Endothelial cell of umbilical vein (primary cell): Measurements from ENCODE around the gene PGA3. TPM values are rescaled to one million over a fixed set of nuclear protein-coding genes. Genes with fewer than 3 reads are reported as not detected.

Source experiments
- BruUV-seq: library from RNA; stranded (reverse); fragments of 400-500 nt; replicated peaks from 2 replicates; lab custom pipeline; 2021; lab: Mats Ljungman, UMichigan
- CTCF ChIA-PET: fragments of 300-600, 350-600 bp; sonication (Branson Sonifier 250); formaldehyde crosslinking; loops from one replicate; lab custom pipeline; 2021; ENCODE audit warnings: antibody characterized with exemption, inconsistent platforms; lab: Charles Lee
- POLR2A ChIA-PET: fragments of 300-600, 350-600 bp; sonication (Branson Sonifier 250); formaldehyde crosslinking; loops from one replicate; lab custom pipeline; 2021; ENCODE audit warnings: antibody characterized with exemption, inconsistent platforms; lab: Charles Lee
- DNase-seq: peaks from one replicate; pipeline ENCODE4 v3.0.0-alpha.2; 2011; ENCODE audit warnings: low read depth, low spot score
- FAIRE-seq: peaks from 2 replicates; lab custom pipeline; 2011; peaks lifted over from hg19 to GRCh38; lab: Jason Lieb, UNC
- H2AFZ ChIP-seq: 2 replicates; pipeline ENCODE4 v1.6.0; 2012; ENCODE audit warnings: low read depth, low read length, control low read depth, inconsistent platforms
- H3K27ac ChIP-seq: 2 replicates; pipeline ENCODE4 v1.5.1; 2011; ENCODE audit warnings: low read depth, mild to moderate bottlenecking, control low read depth, low read length, moderate library complexity; ENCODE audit not compliant: insufficient read depth
- H3K27me3 ChIP-seq, 2 experiments: 2 replicates each; pipeline versions ENCODE4 v1.6.0 to v1.6.1; 2011; ENCODE audit warnings: low read length in 2 of 2, mixed read lengths in 1 of 2; ENCODE audit not compliant: control insufficient read depth in 2 of 2, insufficient read depth in 2 of 2
- H3K36me3 ChIP-seq, 2 experiments: 2 replicates in 1 of 2; 3 replicates in 1 of 2; pipeline ENCODE4 v1.5.1; 2011; ENCODE audit warnings: low read length in 2 of 2, mild to moderate bottlenecking in 1 of 2, moderate library complexity in 1 of 2; ENCODE audit not compliant: control insufficient read depth in 2 of 2, insufficient read depth in 2 of 2; ENCODE audit errors: extremely low read depth in 1 of 2
- H3K4me1 ChIP-seq: 3 replicates; pipeline ENCODE4 v1.5.1; 2011; ENCODE audit warnings: mild to moderate bottlenecking, low read length; ENCODE audit not compliant: control insufficient read depth, insufficient read depth; ENCODE audit errors: extremely low read depth
- H3K4me2 ChIP-seq: 2 replicates; pipeline ENCODE4 v1.6.1; 2011; ENCODE audit warnings: low read length, control low read depth, mixed read lengths; ENCODE audit not compliant: insufficient read depth
- H3K4me3 ChIP-seq, 3 experiments: fragments of 200-600 bp in 1 of 3; sonication (generic), shearing (Covaris generic) in 1 of 3; replicated peaks in 1 of 3; 2 replicates each; pipeline ENCODE4 v1.5.1; 2011 to 2016; ENCODE audit warnings: control low read depth in 3 of 3, low read length in 3 of 3, mild to moderate bottlenecking in 2 of 3, inconsistent platforms in 1 of 3, low read depth in 1 of 3, moderate library complexity in 1 of 3; ENCODE audit not compliant: insufficient read depth in 1 of 3
- H3K79me2 ChIP-seq: 2 replicates; pipeline ENCODE4 v1.6.0; 2012; ENCODE audit warnings: low read length, inconsistent platforms; ENCODE audit not compliant: control insufficient read depth, insufficient read depth
- H3K9ac ChIP-seq: replicated peaks from 2 replicates; pipeline ENCODE3; 2011; ENCODE audit warnings: low read length, control low read depth; ENCODE audit not compliant: insufficient read depth; ENCODE audit errors: extremely low read depth
- H3K9me1 ChIP-seq: replicated peaks from 3 replicates; pipeline ENCODE4 v1.6.0; 2011; ENCODE audit warnings: mild to moderate bottlenecking, low read length; ENCODE audit not compliant: control insufficient read depth, insufficient read depth; ENCODE audit errors: extremely low read depth
- H3K9me3 ChIP-seq: replicated peaks from 2 replicates; pipeline ENCODE4 v1.5.1; 2012; ENCODE audit warnings: low read length, inconsistent platforms; ENCODE audit not compliant: control insufficient read depth, insufficient read depth
- H4K20me1 ChIP-seq: replicated peaks from 2 replicates; pipeline ENCODE3; 2011; ENCODE audit warnings: mild to moderate bottlenecking, low read length; ENCODE audit not compliant: control insufficient read depth, insufficient read depth; ENCODE audit errors: extremely low read depth
- CTCF ChIP-seq, 2 donors: IDR thresholded peaks; 1 replicate in 1 of 2; 2 replicates in 1 of 2; pipeline ENCODE4 v1.5.1; 2011; ENCODE audit warnings: low read length in 2 of 2, mild to moderate bottlenecking in 2 of 2, moderate library complexity in 2 of 2, control low read depth in 1 of 2, inconsistent platforms in 1 of 2, low read depth in 1 of 2; ENCODE audit not compliant: insufficient read depth in 1 of 2; ENCODE audit errors: extremely low read depth in 1 of 2
- EZH2 ChIP-seq: IDR thresholded peaks from 2 replicates; pipeline ENCODE4 v1.6.1; 2012; ENCODE audit warnings: borderline replicate concordance, low read depth, mild to moderate bottlenecking, moderate library complexity, low read length, inconsistent platforms; ENCODE audit not compliant: severe bottlenecking
- FOS ChIP-seq: IDR thresholded peaks from 2 replicates; pipeline ENCODE4 v1.6.1; 2011; ENCODE audit warnings: mild to moderate bottlenecking, low read length, moderate library complexity, borderline replicate concordance; ENCODE audit not compliant: insufficient read depth
- GATA2 ChIP-seq: IDR thresholded peaks from 2 replicates; pipeline ENCODE4 v1.7.0; 2011; ENCODE audit warnings: low read depth, mild to moderate bottlenecking, moderate library complexity, mixed read lengths, low read length; ENCODE audit not compliant: insufficient read length, insufficient read depth
- JUN ChIP-seq: IDR thresholded peaks from 2 replicates; pipeline ENCODE4 v1.6.1; 2011; ENCODE audit warnings: borderline replicate concordance, low read depth; ENCODE audit not compliant: insufficient read length, insufficient read depth
- MYC ChIP-seq: IDR thresholded peaks from one replicate; pipeline ENCODE4 v1.6.1; 2011; ENCODE audit warnings: mild to moderate bottlenecking, low read depth, low read length
- POLR2A ChIP-seq: IDR thresholded peaks from 2 replicates; pipeline ENCODE4 v1.6.1; 2012; ENCODE audit warnings: low read depth, mild to moderate bottlenecking, control low read depth, low read length
- POLR2AphosphoS5 ChIP-seq: IDR thresholded peaks from 2 replicates; pipeline ENCODE4 v1.6.1; 2012; ENCODE audit warnings: low read depth, mild to moderate bottlenecking, control low read depth, low read length, moderate library complexity; ENCODE audit not compliant: insufficient read depth
- dilution Hi-C: fragments of 300-500 bp; cut with MboI; formaldehyde crosslinking; loops from one replicate; pipeline ENCODE4 v1.15.0; 2019; ENCODE audit warnings: low sequenced_read_pairs; ENCODE audit not compliant: extremely low pct_ligation_motif_present
- intact Hi-C: fragments of 100-400 bp; cut with micrococcal nuclease; formaldehyde crosslinking; loops from one replicate; pipeline ENCODE4 v1.10.0; 2022
- polyA plus RNA-seq, 4 experiments: library from polyadenylated mRNA; depleted of rRNA in 3 of 4; stranded (reverse) in 3 of 4; unstranded in 1 of 4; fragments of >200 nt; gene quantifications; 2 replicates each; pipeline versions ENCODE4 v1.2.1 to v1.2.3, GENCODE V29; 2011 to 2012; ENCODE audit warnings: missing spikeins in 1 of 4
- total RNA-seq: library from RNA; stranded (reverse); gene quantifications from 2 replicates; pipeline ENCODE4 v1.2.3, GENCODE V29; 2021
- TF ChIP-seq, protein P1 (sequence below): IDR thresholded peaks from 2 replicates; pipeline ENCODE4 v1.6.1; 2011; ENCODE audit not compliant: insufficient read depth, insufficient read length

Gene PGA3
- total and polyA plus RNA-seq, 2 donors (not counting 3 experiments of a cell fraction or from before 2014, with no cell fraction given) = not detected

GRCh38 chr11:61172356-61172755 is 31.0 kb upstream of the PGA3 start:
- CTCF ChIA-PET = no interaction called here

More at GRCh38 chr11:61172356-61172755, 31.0 kb upstream of the PGA3 start:
- Histone ChIP-seq H3K27ac (no peak overlapping the region), H3K36me3 (no peaks in the 10 kb centered on the region), H3K27me3 (peaks cover 5 to 18% of the 10 kb centered on the region in 2 experiments), H3K79me2 (no peaks in the 10 kb centered on the region), H3K4me2 (no peak overlapping the region), H3K9ac (no peak overlapping the region), H2AFZ (no peak overlapping the region), H3K9me3 (no peaks in the 10 kb centered on the region), H3K4me3 (no peak overlapping the region), H3K9me1 (no peaks in the 10 kb centered on the region), H3K4me1 (no peaks in the 10 kb centered on the region), H4K20me1 (no peaks in the 10 kb centered on the region)
- no TSS peak for BruUV-seq
- dilution Hi-C loops = no loop called here
- POLR2A ChIA-PET = no interaction called here
- no peak for DNase-seq
- no peak for FAIRE-seq
- TF ChIP-seq GATA2 = no peak
- no peak for TF ChIP-seq JUN
- TF ChIP-seq CTCF (IDR thresholded peaks at IDR 0.05; ENCODE audit: extremely low read depth in 1 of 2, insufficient read depth in 1 of 2, low read depth in 1 of 2, low read length in 2 of 2) = no peak
- no peak for TF ChIP-seq EZH2
- no peak for TF ChIP-seq POLR2A
- no peak for TF ChIP-seq MYC
- TF ChIP-seq, protein P1, sequence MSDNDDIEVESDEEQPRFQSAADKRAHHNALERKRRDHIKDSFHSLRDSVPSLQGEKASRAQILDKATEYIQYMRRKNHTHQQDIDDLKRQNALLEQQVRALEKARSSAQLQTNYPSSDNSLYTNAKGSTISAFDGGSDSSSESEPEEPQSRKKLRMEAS = no peak
- no peak for TF ChIP-seq FOS
- TF ChIP-seq POLR2AphosphoS5 = no peak
- intact Hi-C loops = no loop called here
